IPS-15b (cell line): ENCODE data around the gene PITPNC1.
"Not testable (repeated sequence)": the region's sequence is repeated elsewhere in the genome, so short reads cannot be mapped to it uniquely, and the experiment has no call there.

Experiments used
- H3K27me3 ChIP-seq: one replicate; pipeline ENCODE4 v1.6.1; 2013; ENCODE audit warnings: low read length; ENCODE audit not compliant: control insufficient read depth, insufficient read depth
- H3K36me3 ChIP-seq: one replicate; pipeline ENCODE4 v1.6.1; 2013; ENCODE audit warnings: low read length; ENCODE audit not compliant: control insufficient read depth, insufficient read depth
- H3K4me1 ChIP-seq: one replicate; pipeline ENCODE4 v1.6.1; 2013; ENCODE audit warnings: mild to moderate bottlenecking, low read length; ENCODE audit not compliant: control insufficient read depth, insufficient read depth
- H3K4me3 ChIP-seq: one replicate; pipeline ENCODE4 v1.5.1; 2013; ENCODE audit warnings: low read depth, low read length
- H3K9ac ChIP-seq: one replicate; pipeline ENCODE4 v1.6.1; 2013; ENCODE audit warnings: low read depth, mild to moderate bottlenecking, low read length
- H3K9me3 ChIP-seq: one replicate; pipeline ENCODE4 v1.6.1; 2013; ENCODE audit warnings: mild to moderate bottlenecking, low read length; ENCODE audit not compliant: control insufficient read depth, insufficient read depth

Gene PITPNC1

GRCh38 chr17:67474081-67474661 is 97.1 kb downstream of the PITPNC1 start:
- Histone ChIP-seq H3K27me3 (no peaks in the 10 kb centered on the region), H3K9me3 (no peaks in the 10 kb centered on the region), H3K9ac (no peak overlapping the region), H3K4me1 (peaks cover 9% of the 10 kb centered on the region), H3K36me3 (no peaks in the 10 kb centered on the region), H3K4me3 (no peak overlapping the region)

GRCh38 chr17:67475161-67475937 is 98.3 kb downstream of the PITPNC1 start:
- no peaks in the 10 kb centered on the region for H3K9me3 ChIP-seq
- H3K9ac ChIP-seq, result no peak overlapping the region
- H3K4me1 ChIP-seq, result peaks cover 9% of the 10 kb centered on the region

GRCh38 chr17:67476787-67477335 is 99.8 kb downstream of the PITPNC1 start:
- Histone ChIP-seq H3K4me3 (no peak overlapping the region), H3K4me1 (peaks cover 9% of the 10 kb centered on the region), H3K9me3 (no peaks in the 10 kb centered on the region), H3K36me3 (no peaks in the 10 kb centered on the region), H3K9ac (no peak overlapping the region), H3K27me3 (no peaks in the 10 kb centered on the region)

More at GRCh38 chr17:67475161-67475937, 98.3 kb downstream of the PITPNC1 start:
- Histone ChIP-seq H3K36me3 (no peaks in the 10 kb centered on the region), H3K27me3 (no peaks in the 10 kb centered on the region), H3K4me3 (no peak overlapping the region)

- H3K9ac ChIP-seq, result no peak overlapping the region
- peaks cover 9% of the 10 kb centered on the region for H3K4me1 ChIP-seq
- no peaks in the 10 kb centered on the region for H3K27me3 ChIP-seq
- H3K9me3 ChIP-seq, result no peaks in the 10 kb centered on the region
- no peak overlapping the region for H3K4me3 ChIP-seq
- H3K36me3 ChIP-seq, result no peaks in the 10 kb centered on the region
These were observed 100.6 kb downstream of the PITPNC1 start for GRCh38 chr17:67477687-67478086.

DNA sequence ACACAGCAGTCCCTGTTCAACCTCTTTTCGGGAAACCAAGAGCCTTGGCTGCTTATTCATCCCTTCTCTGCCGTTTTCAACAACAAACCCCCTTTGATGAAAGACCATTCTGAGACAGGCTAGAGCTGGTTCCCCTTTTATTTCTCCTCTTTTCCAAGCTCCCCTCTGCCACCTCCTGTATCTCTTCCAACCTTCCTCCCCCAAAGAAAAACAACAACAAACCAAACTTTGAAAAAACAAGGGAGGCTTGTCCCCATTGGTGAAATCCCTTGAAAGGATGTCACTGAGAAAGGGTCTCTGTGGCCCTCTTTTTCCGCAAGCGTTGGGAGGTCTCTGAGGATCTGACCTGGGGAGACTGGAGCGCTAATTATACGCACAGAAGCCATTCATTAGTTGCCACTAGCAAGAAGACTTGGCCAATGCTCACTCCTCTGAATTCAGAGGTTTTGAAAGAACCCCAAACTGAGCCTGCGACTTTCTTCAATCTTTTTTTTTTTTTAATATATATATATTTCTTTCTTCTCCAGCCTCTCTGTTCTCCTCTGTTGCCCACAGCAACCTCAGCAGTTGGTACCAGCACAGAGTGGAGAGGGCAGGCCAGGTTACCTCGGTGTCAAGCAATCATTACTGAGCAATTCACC is 101.4 kb downstream of the PITPNC1 start:
- H3K9ac ChIP-seq, result no peak overlapping the region
- no peaks in the 10 kb centered on the region for H3K27me3 ChIP-seq
- H3K36me3 ChIP-seq, result no peaks in the 10 kb centered on the region
- no peak overlapping the region for H3K4me3 ChIP-seq
- peaks cover 9% of the 10 kb centered on the region for H3K4me1 ChIP-seq
- no peaks in the 10 kb centered on the region for H3K9me3 ChIP-seq

DNA sequence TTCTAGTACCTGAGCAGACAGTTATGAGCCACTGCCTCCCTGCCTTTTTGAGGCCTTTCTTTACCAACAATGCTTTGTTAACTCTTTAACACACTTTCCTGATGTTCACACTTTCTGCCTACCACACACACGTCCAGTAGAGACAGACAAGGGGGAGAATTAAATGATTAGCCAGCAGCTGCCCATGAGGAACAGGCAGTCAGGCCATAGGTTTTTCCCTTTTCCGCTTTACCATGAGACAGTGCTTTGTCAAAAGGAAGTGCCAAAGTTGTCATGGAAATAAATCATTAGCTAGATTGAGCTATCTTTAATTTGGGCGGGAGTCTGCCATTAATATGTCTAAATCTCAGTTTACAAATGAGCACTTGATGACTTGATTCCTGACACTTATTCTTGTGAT is 102.1 kb downstream of the PITPNC1 start:
- Histone ChIP-seq H3K4me1 (peaks cover 6% of the 10 kb centered on the region), H3K9me3 (no peaks in the 10 kb centered on the region), H3K9ac (no peak overlapping the region), H3K4me3 (no peak overlapping the region), H3K27me3 (no peaks in the 10 kb centered on the region), H3K36me3 (no peaks in the 10 kb centered on the region)

GRCh38 chr17:67480959-67481358 is 103.9 kb downstream of the PITPNC1 start:
- not testable (repeated sequence) for H3K9me3 ChIP-seq, H3K27me3 ChIP-seq, H3K36me3 ChIP-seq, H3K4me1 ChIP-seq, H3K9ac ChIP-seq, H3K4me3 ChIP-seq

GRCh38 chr17:67481808-67482207 is 104.7 kb downstream of the PITPNC1 start:
- no peaks in the 10 kb centered on the region for H3K9me3 ChIP-seq

DNA sequence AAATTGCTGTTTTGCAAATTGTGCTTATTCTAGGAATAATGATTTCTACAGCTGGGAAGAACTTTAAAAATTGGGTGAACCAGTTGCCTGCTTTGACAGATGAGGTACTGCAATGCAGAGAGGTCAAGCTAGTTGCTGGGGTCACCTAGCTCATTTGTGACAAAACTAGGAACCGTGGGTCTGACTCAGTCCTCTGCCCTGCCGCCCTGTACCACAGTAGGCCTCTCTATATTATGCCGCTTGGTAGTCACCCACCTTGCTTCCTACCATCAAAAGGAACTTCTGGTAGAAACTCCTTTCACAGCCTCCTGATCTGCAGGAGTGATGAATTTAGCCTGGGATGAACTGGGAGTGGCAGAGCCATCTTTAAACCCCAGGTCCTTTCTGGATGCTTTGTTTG is 105.7 kb downstream of the PITPNC1 start:
- Histone ChIP-seq H3K4me1 (no peaks in the 10 kb centered on the region), H3K9me3 (no peaks in the 10 kb centered on the region), H3K9ac (no peak overlapping the region), H3K27me3 (no peaks in the 10 kb centered on the region), H3K36me3 (no peaks in the 10 kb centered on the region), H3K4me3 (no peak overlapping the region)

More at GRCh38 chr17:67481808-67482207, 104.7 kb downstream of the PITPNC1 start:
- H3K9ac ChIP-seq, result no peak overlapping the region
- no peak overlapping the region for H3K4me3 ChIP-seq
- H3K36me3 ChIP-seq, result no peaks in the 10 kb centered on the region
- no peaks in the 10 kb centered on the region for H3K4me1 ChIP-seq
- H3K27me3 ChIP-seq, result no peaks in the 10 kb centered on the region

- Histone ChIP-seq H3K4me1 (peaks cover 2% of the 10 kb centered on the region), H3K9ac (no peak overlapping the region), H3K9me3 (no peaks in the 10 kb centered on the region), H3K4me3 (no peak overlapping the region), H3K36me3 (no peaks in the 10 kb centered on the region), H3K27me3 (no peaks in the 10 kb centered on the region)
These were observed 107.2 kb downstream of the PITPNC1 start for GRCh38 chr17:67484261-67484660.

GRCh38 chr17:67485666-67486065 is 108.6 kb downstream of the PITPNC1 start:
- Histone ChIP-seq H3K27me3 (no peaks in the 10 kb centered on the region), H3K9me3 (no peaks in the 10 kb centered on the region), H3K4me3 (no peak overlapping the region), H3K9ac (no peak overlapping the region), H3K36me3 (no peaks in the 10 kb centered on the region), H3K4me1 (peaks cover 8% of the 10 kb centered on the region)
